ENCODE measurements around the gene CACNA2D4.

CACNA2D4 gene

DNA sequence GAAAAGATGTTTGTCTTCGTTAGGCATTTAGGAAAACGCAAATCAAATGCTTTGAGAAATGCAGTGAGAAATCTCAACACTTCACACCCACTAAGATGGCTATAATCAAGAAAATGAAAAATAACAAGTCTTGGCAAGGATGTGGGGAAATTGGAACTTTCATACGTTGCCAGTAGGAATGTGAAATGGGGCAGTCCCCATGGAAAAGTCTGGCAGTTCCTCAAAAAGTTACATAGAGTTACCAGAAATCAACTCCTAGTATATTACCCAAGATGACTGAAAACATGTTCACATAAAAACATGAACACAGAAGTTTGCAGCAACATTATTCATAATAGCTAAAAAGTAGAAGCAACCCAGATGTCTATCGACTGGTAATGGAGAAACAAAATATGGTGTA is 139.5 kb downstream of the CACNA2D4 start:
- no peak for DNase-seq (ENCODE audit: low spot score)

DNA sequence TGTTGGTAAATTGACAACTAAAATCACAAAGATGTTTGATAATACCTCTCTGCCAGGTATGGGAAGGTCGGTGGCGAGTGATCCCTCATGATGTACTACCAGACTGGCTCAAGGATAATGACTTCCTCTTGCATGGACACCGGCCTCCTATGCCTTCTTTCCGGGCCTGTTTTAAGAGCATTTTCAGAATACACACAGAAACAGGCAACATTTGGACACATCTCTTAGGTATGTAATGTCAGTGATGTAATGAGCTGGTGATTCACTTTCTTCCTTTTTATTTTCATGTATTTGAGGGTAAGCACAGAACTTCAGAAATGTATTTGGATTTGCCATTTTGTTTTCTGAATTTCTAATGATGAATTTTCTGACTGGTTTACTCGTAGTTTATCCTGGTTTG is 140.7 kb downstream of the CACNA2D4 start:
- no peak for DNase-seq (ENCODE audit: low spot score)

DNA sequence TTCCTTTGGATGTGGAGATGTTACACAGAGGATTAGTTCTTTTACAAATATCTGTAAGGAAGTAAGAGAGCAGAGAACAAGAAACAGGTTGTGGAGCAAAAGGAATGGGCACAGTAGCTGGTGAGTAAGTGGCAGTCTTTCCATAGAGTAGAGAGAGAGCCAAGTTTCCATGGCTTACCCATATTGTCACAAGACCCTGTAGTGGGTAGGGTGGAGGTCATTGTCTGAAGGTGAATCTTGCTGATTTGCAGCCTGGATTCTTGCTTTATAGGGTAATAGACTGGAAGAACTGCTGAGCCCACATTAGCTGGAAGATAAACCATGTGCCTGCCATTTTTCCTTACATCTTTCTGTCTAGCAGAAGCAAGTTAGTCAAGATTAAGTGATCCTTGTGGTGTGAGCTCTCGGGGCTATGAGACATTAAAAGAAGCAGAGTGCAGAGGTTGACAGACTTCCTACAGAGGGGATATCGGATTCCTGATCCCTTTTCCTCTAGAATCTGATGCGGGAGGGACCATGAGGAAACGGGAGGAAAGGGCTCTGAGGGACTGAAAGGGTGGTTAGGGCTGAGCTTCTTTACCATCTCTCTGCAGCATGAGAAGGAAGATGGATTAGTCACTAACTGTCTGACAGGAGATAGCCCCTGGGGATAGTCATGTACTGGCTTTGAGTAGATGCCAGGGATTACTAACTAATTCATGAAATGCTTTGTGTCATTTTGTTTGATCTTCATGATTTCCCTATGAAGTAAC is 142.1 kb downstream of the CACNA2D4 start:
- DNase-seq (ENCODE audit: low spot score) = no peak

DNA sequence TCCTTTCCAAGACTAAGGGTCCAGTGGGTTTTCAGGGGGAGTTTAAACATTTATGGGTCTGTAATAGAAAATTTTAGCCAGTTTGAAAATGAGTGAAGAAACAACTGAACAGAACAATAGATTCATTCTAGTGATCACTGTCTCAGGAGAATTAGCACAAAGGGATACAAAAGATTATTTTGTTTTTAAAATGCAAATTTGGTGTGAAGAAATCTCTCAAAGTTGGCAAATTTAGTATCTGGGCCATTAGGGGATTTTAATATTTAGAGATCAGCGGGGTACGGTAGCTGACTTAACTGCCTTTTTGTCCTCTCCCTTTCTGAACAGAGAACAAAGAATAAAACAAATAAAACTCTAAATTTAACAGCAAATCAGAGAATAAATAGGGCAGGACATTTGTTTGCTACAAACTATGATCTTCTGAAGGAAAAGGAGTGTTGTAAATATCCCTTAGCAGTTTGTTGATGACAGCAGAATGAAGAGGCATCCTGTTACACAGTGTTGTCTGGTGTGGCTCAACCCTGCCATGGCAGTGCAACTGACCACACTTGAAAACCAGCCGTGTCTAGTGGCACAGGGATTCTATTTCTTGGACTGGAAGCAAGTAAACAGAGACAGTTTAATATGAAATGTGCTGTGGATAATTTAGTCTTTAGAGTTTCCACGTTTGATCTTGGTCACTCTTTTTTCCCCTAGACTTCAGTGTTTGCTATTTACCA is 144.4 kb downstream of the CACNA2D4 start:
- peak; percentile 81 for DNase-seq (ENCODE audit: low spot score)

DNA sequence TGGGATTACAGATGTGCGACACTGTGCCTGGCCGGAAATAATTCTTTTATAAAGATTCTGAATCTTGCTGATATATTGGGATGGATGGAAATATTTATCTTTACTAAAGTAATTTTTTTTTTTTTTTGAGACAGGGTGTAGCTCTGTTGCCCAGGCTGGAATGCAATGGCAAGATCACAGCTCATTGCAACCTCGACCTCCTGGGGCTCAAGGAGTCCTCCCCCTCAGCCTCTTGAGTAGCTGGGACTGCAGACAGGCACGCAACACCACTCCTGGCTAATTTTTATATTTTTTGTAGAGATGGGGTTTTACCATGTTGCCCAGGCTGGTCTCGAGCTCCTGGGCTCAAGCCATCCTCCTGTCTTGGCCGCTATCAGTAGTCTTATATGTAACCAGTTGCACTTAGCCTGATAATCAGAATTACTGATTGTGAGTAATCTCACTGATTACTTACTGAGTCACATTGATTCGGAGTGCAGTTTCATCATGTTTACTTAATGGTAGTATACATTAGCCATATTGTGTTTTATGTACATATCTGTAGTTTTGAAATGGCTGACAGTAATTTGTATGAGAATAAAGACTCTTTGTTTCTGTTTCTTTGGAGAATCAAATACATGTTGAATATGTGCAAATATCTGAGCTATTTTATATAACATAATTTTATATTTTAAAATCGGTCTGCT is 148.5 kb downstream of the CACNA2D4 start:
- no peak for DNase-seq (ENCODE audit: low spot score)

DNA sequence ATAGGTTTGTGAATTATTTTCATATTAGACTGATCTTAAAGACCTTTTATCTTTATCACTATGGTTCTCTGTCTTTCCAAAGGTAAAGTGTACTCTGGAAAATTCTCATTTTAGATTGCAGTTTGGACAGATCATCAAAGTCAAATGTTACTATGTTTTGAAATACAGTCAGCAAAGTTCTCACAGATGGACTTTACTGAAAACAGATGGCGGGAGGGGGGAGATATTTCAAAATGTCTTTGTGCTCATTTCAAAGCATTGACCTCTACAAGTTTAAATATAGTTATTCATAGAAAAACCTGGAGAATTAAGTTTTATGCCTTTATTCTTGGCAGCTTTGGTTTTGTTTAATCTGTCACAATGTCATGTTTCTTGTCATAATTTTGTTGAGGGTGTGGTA is 149.8 kb downstream of the CACNA2D4 start:
- no peak for DNase-seq (ENCODE audit: low spot score)

DNA sequence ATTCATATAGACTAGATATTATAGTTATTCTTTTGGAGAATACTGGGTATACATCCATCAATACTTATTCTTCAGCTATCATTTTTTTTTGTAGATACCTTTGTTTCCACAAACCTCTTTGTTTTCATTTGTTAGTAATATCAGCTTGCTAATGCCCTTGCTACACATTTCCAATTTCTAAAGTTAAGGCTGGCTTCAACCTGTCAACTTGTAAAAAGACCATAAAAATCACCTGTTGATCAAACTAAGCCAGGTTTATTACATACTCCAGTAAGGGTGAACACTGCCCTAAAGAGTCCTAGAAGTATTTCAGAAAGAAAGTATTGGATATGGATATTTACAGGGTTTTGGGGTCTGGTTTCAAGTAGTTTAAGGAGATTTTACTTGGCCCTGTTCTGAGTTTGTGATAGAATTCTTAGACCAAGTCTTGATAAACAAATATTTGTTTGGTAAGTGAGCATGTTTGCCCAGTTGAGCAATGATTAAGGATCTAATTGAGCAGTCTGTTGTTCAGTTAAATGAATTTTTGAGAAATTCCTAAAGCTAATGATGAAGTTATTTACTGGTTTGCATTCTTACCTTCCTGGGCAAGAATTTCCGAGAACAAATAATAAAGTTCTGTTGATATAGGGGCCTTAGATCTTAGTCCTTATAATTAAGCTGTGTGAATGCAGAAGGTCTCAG is 150.9 kb downstream of the CACNA2D4 start:
- no peak for DNase-seq (ENCODE audit: low spot score)

DNA sequence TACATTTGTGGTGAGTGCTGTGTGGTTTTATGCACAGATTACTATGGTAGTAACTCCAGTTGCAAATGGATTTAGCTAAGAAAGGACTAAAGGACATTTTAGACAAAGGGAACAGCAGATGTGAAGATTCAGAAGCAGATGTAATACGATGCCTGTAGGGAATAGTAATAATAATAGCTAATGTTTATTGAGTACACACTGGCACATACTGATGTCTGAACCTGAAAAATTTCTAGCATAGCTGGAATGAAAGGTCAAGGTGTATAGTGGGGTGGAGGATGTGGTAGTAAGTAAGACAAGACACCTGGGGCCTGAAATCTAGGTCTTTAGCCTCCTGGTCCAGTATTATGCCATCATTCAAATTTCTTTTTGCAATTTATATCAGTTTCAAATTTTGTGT is 152.3 kb downstream of the CACNA2D4 start:
- no peak for DNase-seq (ENCODE audit: low spot score)

DNA sequence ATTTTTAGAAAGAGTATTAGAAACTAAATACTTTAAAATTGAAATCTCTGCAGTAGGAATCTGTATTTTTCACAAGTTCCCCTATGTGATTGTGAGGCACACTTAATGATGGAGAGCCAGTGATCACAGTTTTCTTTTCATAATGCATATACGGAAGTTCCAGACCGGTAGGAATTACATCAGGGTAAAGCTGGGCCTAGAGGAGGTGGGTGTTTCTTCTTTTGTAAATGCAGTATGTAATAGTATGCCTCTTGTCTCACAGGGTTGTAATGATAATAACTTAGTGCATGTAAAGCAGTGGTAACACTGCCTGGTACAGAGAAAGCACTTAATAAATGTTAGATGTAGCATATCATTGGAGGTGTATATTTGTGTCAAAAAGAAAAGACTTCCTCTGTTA is 155.3 kb downstream of the CACNA2D4 start:
- no peak for DNase-seq (ENCODE audit: low spot score)

DNA sequence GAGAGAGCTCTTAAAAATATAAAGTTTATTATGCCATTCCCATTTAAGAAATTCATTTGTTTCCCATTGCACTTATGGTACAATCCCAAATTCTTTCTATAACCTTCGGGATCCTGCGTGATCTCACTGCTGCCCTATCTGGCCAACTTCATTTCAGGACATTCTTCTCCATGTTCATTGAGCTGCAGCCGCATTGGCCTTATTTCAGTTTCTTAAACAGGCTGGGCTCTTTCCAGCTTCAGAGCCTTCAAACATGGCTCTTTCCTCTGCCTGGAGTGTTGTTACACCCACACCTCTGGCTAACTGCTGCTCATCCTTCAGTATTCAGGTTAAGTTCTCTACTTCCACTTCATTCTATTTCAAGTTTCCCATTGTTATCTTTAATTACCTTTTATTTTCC is 156.6 kb downstream of the CACNA2D4 start:
- DNase-seq (ENCODE audit: low spot score) = no peak

DNA sequence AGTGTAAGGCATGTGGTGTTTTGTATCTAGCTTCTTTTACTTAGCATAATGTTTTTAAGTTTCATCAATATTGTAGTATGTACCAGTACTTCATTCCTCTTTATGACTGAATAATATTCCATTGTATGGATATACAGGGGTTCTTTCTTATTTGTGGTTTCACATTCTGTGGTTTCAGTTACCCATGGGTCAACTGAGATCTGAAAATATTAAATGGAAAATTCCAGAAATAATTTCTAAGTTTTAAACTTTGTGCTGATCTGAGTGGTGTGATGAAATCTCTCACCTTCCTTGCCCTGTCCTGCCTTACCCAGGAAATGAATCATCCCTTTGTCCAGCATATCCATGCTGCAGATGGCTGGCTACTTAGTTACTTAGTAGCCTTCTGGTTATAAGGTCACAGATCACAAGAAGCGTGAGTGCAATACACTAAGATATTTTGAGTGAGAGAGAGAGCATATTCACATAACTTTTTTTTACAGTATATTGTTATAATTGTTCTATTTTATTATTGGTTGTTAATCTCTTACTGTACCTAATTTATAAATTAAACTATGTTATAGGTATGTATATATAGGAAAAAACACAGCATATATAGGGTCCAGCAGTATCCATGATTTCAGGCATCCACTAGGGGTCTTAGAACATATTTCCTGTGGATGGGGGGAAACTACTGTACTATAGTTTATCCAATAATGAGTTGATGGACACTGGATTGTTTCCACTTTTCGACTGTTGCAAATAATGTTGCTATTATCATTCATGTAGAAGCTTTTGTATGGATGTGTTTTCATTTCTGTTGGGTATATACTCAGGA is 157.7 kb downstream of the CACNA2D4 start:
- DNase-seq (ENCODE audit: low spot score) = no peak

DNA sequence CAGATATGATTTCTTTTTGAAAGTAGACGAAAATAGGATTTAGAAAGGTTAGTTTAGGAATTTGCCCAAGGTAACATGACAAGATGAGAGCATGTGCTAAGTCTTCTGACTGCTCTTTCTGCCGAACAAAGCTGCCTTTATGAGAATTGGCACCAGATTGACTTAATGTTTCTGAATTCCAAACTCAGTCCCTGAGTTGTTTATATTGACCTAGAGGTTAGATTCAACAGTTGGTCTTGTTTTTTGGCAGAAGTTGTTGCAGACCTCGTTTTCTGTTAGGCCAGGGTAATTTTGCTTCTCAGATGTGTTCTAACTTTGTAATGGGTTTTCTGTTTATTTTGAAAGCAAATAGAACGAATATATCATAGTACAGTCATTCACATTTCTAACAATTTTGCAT is 159.6 kb downstream of the CACNA2D4 start:
- peak; percentile 87 for DNase-seq (ENCODE audit: low spot score)

DNA sequence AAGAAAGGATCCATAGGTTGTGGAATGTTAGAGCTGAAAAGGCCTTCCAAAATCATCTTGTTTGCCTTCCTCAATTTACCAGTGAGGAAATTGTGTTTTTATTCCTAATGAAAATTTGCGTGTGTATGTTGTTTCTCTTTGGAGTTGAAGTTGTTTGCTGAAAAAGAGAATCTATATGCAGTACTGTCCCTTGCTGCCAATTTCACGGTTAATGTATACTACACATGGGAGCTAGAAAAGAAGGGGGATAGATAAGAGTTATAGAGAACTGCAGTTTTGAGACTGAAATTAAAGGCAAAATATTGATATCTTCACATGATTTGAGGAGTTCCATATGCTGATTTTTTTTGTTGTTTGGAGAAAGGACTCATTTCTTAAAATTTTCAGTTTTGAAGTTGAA is 160.1 kb downstream of the CACNA2D4 start:
- no peak for DNase-seq (ENCODE audit: low spot score)

DNA sequence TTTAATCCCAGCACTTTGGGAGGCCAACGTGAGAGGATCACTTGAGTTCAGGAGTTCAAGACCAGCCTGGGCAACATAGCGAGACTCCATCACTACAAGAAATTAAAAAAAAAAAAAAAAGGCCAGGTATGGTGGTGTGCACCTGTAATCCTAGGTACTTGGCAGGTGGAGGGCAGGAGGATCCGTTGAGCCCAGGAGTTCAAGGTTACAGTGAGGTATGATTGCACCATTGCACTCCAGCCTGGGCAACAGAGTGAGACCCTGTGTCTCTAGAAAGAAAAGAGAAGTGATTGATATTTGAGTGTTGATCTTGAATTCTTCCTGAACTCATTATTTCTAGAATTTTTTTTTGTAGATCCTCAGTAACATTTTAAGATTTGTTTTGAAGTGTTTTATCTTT is 168.2 kb downstream of the CACNA2D4 start:
- no peak for DNase-seq (ENCODE audit: low spot score)

DNA sequence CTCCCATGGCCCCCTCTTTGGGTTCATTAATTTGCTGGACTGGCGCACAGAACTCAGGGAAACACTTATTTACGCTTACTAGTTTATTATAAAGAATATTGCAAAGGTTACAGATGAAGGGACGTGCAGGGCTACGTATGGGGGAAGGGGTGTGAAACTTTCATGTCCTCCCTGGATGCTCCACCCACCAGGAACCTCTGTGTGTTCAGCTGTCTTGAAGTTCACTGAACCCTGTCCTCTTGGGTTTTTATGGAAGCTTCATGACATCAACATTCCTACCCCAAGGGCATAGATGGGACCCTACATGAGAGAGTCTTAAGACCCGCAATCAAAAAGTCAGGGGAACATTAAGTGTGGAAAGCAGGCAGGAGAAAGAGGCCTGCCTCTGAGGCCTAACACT is 169.4 kb downstream of the CACNA2D4 start:
- no peak for DNase-seq (ENCODE audit: low spot score)

DNA sequence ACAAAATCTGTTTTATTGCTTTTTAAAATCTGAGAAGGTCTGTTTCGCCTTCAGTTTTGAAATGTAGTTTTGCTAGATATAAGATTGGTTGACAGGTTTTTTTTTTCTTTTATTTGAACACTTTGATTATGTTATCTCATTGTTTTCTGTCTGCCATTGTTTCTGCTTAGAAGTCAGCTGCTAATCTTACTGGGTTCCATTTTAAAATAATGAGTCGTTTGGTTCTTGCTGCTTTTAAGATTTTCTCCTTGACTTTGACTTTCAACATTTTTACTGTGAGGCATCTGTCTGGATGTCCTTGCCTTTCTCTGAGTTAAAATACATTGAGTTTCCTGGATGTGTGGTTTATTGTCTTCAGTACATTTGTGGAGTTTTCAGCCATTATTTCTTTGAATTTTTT is 170.8 kb downstream of the CACNA2D4 start:
- no peak for DNase-seq (ENCODE audit: low spot score)

DNA sequence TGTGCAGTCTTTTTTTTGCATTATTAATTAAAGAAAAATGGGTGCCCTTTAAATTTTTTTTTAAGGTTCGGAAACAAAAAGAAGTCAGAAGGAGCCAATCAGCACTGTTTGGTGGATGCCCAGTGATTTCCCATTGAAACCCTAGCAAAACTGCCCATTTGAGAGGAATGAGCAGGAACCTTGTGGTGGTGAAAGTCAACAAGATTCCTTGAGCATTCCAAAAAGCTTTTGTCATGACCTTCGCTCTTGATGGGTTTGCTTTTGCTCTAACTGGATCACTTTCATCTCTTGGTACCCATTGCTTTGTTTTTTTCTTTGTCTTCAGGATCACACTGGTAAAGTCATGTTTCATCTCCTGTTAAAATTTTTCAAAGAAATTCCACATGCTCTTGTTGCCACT is 173.5 kb downstream of the CACNA2D4 start:
- no peak for DNase-seq (ENCODE audit: low spot score)
